ENCODE data around the gene G6PC1.
"Not testable (repeated sequence)": the region's sequence is repeated elsewhere in the genome, so short reads cannot be mapped to it uniquely, and the experiment has no call there.

The G6PC1 gene

GRCh38 chr17:42899981-42900380 is 618 bp upstream of the G6PC1 start:
- in situ Hi-C loops (cut with MboI; ENCODE audit: low sequenced_read_pairs), result not testable (repeated sequence)

GRCh38 chr17:42901535-42902229 is 1.1 kb downstream of the G6PC1 start:
- in situ Hi-C loops (cut with MboI; ENCODE audit: low sequenced_read_pairs), result no loop called here

- in situ Hi-C loops (cut with MboI; ENCODE audit: low sequenced_read_pairs), result no loop called here
These were observed 3.5 kb downstream of the G6PC1 start for GRCh38 chr17:42904110-42904469.

- in situ Hi-C loops (cut with MboI; ENCODE audit: low sequenced_read_pairs), result no loop called here
These were observed 6.3 kb downstream of the G6PC1 start for GRCh38 chr17:42906772-42907446.

- in situ Hi-C loops (cut with MboI; ENCODE audit: low sequenced_read_pairs), result no loop called here
These were observed 8.5 kb downstream of the G6PC1 start for GRCh38 chr17:42908872-42909700.

- in situ Hi-C loops (cut with MboI; ENCODE audit: low sequenced_read_pairs), result no loop called here
These were observed 12.9 kb downstream of the G6PC1 start for GRCh38 chr17:42913522-42913921.

GRCh38 chr17:42913981-42914617 is 13.5 kb downstream of the G6PC1 start:
- in situ Hi-C loops (cut with MboI; ENCODE audit: low sequenced_read_pairs), result no loop called here

- in situ Hi-C loops (cut with MboI; ENCODE audit: low sequenced_read_pairs), result not testable (repeated sequence)
These were observed 14.7 kb downstream of the G6PC1 start for GRCh38 chr17:42915288-42915687.

GRCh38 chr17:42916388-42917235 is 16.0 kb downstream of the G6PC1 start:
- in situ Hi-C loops (cut with MboI; ENCODE audit: low sequenced_read_pairs), result not testable (repeated sequence)

- in situ Hi-C loops (cut with MboI; ENCODE audit: low sequenced_read_pairs), result no loop called here
These were observed 16.6 kb downstream of the G6PC1 start for GRCh38 chr17:42917236-42917603.

GRCh38 chr17:42918902-42919521 is 18.4 kb downstream of the G6PC1 start:
- in situ Hi-C loops (cut with MboI; ENCODE audit: low sequenced_read_pairs), result no loop called here

GRCh38 chr17:42919522-42920077 is 19.0 kb downstream of the G6PC1 start:
- in situ Hi-C loops (cut with MboI; ENCODE audit: low sequenced_read_pairs), result not testable (repeated sequence)

GRCh38 chr17:42920106-42920900 is 19.7 kb downstream of the G6PC1 start:
- in situ Hi-C loops (cut with MboI; ENCODE audit: low sequenced_read_pairs), result no loop called here

GRCh38 chr17:42920922-42921321 is 20.3 kb downstream of the G6PC1 start:
- in situ Hi-C loops (cut with MboI; ENCODE audit: low sequenced_read_pairs), result no loop called here

- in situ Hi-C loops (cut with MboI; ENCODE audit: low sequenced_read_pairs), result no loop called here
These were observed 21.7 kb downstream of the G6PC1 start for GRCh38 chr17:42922294-42922693.

GRCh38 chr17:42923472-42923871 is 22.9 kb downstream of the G6PC1 start:
- in situ Hi-C loops (cut with MboI; ENCODE audit: low sequenced_read_pairs), result not testable (repeated sequence)

GRCh38 chr17:42924891-42925290 is 24.3 kb downstream of the G6PC1 start:
- in situ Hi-C loops (cut with MboI; ENCODE audit: low sequenced_read_pairs), result no loop called here

- in situ Hi-C loops (cut with MboI; ENCODE audit: low sequenced_read_pairs), result no loop called here
These were observed 28.3 kb downstream of the G6PC1 start for GRCh38 chr17:42928714-42929496.

Measured in hTERT RPE-1 (cell line).